GM12891 (cell line): ENCODE measurements around the gene MPHOSPH9.

Experiments used
- DNase-seq: peaks from one replicate; pipeline ENCODE4 v3.0.0; 2011; ENCODE audit warnings: low spot score; ENCODE audit not compliant: insufficient read length
- FAIRE-seq: peaks from 2 replicates; lab custom pipeline; 2011; peaks lifted over from hg19 to GRCh38; lab: Jason Lieb, UNC
- PAX5 ChIP-seq: IDR thresholded peaks from 2 replicates; pipeline ENCODE4 v1.6.1; 2011; ENCODE audit warnings: low read length, moderate library complexity, mild to moderate bottlenecking; ENCODE audit not compliant: insufficient read depth, severe bottlenecking
- POLR2A ChIP-seq: IDR thresholded peaks from 2 replicates; pipeline ENCODE4 v1.6.1; 2011; ENCODE audit warnings: low read depth, low read length, control low read depth
- POLR2AphosphoS5 ChIP-seq: IDR thresholded peaks from 2 replicates; pipeline ENCODE4 v1.6.1; 2011; ENCODE audit warnings: low read depth, low read length, control low read depth
- POU2F2 ChIP-seq: IDR thresholded peaks from 2 replicates; pipeline ENCODE4 v1.6.1; 2011; ENCODE audit warnings: low read depth, mild to moderate bottlenecking, control low read depth, low read length, moderate library complexity
- SPI1 ChIP-seq: IDR thresholded peaks from 2 replicates; pipeline ENCODE4 v1.6.1; 2011; ENCODE audit warnings: low read depth, low read length, control low read depth
- TAF1 ChIP-seq: IDR thresholded peaks from 2 replicates; pipeline ENCODE4 v1.6.1; 2011; ENCODE audit warnings: low read depth, low read length, control low read depth

Gene MPHOSPH9

GRCh38 chr12:123141615-123142517 lies 91.1 kb downstream of the MPHOSPH9 start:
- TF ChIP-seq SPI1 (no peak), POU2F2 (no peak), POLR2A (no peak), TAF1 (no peak), PAX5 (no peak), POLR2AphosphoS5 (no peak)
- no peak for FAIRE-seq
- DNase-seq: no peak

DNA sequence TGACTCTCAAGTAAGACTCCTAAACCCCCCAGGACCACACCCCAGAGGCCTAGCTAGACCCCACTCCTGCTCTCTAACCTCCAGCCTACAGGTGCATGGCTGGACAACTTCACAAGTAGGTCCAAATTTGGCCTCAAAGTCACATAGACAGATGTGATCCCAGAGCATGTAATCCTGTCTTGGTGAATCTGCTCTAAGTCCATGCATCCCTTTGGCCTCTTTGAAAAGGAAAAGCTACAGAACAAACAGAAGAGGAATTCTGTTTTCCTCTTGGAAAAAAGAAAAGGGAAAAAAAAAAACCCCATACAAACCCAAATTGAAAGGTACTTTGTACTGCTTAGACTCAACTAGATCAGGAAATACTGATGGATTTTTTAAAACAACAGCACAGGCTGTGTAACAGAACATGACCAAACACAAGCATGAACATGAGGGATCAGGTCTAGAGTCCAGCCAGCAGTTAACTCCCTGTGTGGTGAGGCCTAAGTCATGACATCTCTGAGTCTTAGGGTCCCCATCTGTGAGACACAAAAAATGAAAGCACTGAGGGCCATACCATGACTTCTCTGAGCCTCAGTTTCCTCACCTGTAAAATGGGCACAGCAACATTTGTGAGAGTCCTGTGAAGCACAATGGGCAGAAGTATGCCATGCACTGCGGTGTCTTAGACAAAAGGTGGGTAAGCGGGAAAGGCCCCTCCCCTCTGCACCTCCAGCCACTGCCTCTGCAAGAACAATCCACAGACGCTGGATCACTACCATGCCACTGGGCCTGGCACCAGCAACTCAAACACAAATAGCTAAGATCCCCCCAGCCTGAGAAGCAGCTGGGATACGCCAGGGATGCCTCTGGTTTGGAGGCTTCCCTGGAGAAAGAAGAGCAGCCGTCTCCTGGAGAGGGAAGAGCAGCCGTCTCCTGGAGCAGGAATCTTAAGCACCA lies 92.0 kb downstream of the MPHOSPH9 start:
- FAIRE-seq (no peak), DNase-seq (no peak)
- no peak for TF ChIP-seq TAF1
- no peak for TF ChIP-seq POLR2AphosphoS5

GRCh38 chr12:123139926-123140675 lies 92.8 kb downstream of the MPHOSPH9 start:
- FAIRE-seq: no peak
- DNase-seq: no peak

GRCh38 chr12:123135688-123136087 lies 97.3 kb downstream of the MPHOSPH9 start:
- FAIRE-seq (no peak), DNase-seq (no peak)
- TF ChIP-seq POU2F2 (no peak), SPI1 (no peak), PAX5 (no peak), POLR2A (no peak), POLR2AphosphoS5 (no peak), TAF1 (no peak)

More at GRCh38 chr12:123139926-123140675, 92.8 kb downstream of the MPHOSPH9 start:
- TF ChIP-seq TAF1 (no peak), POLR2AphosphoS5 (no peak), PAX5 (no peak), SPI1 (no peak), POLR2A (no peak), POU2F2 (no peak)

GRCh38 chr12:123134826-123135225 lies 98.1 kb downstream of the MPHOSPH9 start:
- no peak for FAIRE-seq
- no peak for DNase-seq

DNA sequence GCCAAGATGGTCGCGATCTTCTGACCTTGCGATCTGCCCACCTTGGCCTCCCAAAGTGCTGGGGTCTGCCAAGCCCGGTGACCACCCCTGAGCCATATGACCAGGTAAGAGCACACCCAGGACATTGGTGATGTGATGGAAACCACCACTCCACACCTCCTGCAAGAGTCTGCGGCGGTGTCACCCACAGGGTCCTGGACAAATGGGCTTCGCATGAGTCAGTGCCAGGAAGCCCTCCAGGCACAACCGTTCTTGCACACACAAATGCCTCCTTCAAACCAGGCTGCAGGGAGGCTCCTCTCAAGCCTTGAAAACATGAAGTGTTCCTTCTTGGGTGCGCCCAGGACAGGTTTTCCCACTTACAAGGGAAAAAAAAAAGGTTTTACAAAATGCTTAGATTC lies 98.7 kb downstream of the MPHOSPH9 start:
- no peak for FAIRE-seq
- DNase-seq: no peak
- TF ChIP-seq POU2F2 (no peak), TAF1 (no peak), PAX5 (no peak), POLR2A (no peak), SPI1 (no peak), POLR2AphosphoS5 (no peak)

More at GRCh38 chr12:123134826-123135225, 98.1 kb downstream of the MPHOSPH9 start:
- TF ChIP-seq TAF1 (no peak), POU2F2 (no peak), POLR2AphosphoS5 (no peak), PAX5 (no peak), POLR2A (no peak), SPI1 (no peak)

GRCh38 chr12:123133701-123134100 lies 99.2 kb downstream of the MPHOSPH9 start:
- no peak for TF ChIP-seq SPI1
- TF ChIP-seq TAF1: no peak
- TF ChIP-seq POU2F2: no peak
- TF ChIP-seq PAX5: no peak
- TF ChIP-seq POLR2A: no peak
- TF ChIP-seq POLR2AphosphoS5: no peak
- DNase-seq (no peak), FAIRE-seq (no peak)

DNA sequence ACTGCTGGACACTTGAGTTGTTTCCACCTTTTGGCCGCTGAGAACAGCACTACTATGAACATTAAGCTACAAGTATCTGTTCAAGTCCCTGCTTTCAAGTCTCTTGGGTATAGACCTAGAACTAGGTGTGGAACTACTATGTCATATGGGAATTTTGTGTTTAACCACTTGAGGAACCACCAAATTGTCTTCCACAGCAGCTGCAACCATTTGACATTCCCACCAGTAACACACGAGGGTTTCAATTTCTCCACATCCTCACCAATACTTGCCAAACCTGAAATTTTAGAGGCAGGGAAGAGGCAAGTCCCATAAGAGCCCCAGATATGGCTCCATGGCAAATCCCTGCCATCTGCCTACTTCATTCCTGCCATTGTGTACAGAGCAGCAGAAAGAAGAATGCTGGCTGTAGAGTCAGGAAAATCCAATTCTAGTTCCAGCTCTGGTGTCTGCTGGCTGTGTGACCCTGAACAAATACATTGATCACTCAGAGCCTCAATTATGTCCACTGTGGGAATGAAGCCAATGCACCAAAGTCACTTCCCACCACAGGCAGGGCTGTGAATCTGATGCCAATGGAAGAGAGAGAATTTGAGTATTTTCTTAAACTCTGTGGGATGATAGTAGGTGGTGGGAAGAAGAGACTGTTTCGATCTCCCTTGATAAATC lies 99.9 kb downstream of the MPHOSPH9 start:
- TF ChIP-seq PAX5: no peak
- no peak for TF ChIP-seq POLR2AphosphoS5
- no peak for TF ChIP-seq POLR2A
- FAIRE-seq (no peak), DNase-seq (no peak)
